Nephron progenitor cell (in vitro differentiated cells): ENCODE data around the gene C2orf92.

Experiments used
- DNase-seq: peaks from one replicate; pipeline ENCODE4 v3.0.0; 2021
- H3K27ac Mint-ChIP-seq: 2 replicates; pipeline ENCODE4 v1.8.0; 2021; ENCODE audit warnings: mild to moderate bottlenecking, moderate library complexity, mixed read lengths
- H3K27me3 Mint-ChIP-seq: 2 replicates; pipeline ENCODE4 v1.8.0; 2021; ENCODE audit warnings: mild to moderate bottlenecking, low read depth, mixed read lengths; ENCODE audit not compliant: poor library complexity
- H3K36me3 Mint-ChIP-seq: 2 replicates; pipeline ENCODE4 v1.8.0; 2021; ENCODE audit warnings: low read depth, mixed read lengths
- H3K4me1 Mint-ChIP-seq: 2 replicates; pipeline ENCODE4 v1.8.0; 2021; ENCODE audit warnings: mixed read lengths
- H3K4me3 Mint-ChIP-seq: 2 replicates; pipeline ENCODE4 v1.8.0; 2021; ENCODE audit warnings: mild to moderate bottlenecking, moderate library complexity, mixed read lengths
- H3K9me3 Mint-ChIP-seq: 2 replicates; pipeline ENCODE4 v1.8.0; 2021; ENCODE audit warnings: mild to moderate bottlenecking, moderate library complexity, mixed read lengths
- TF ChIP-seq, protein P1 (sequence below): fragments of 200-600 bp; sonication (generic); IDR thresholded peaks from 2 replicates; pipeline ENCODE4 v1.5.0; 2021; ENCODE audit warnings: antibody characterized with exemption

C2orf92 gene

DNA sequence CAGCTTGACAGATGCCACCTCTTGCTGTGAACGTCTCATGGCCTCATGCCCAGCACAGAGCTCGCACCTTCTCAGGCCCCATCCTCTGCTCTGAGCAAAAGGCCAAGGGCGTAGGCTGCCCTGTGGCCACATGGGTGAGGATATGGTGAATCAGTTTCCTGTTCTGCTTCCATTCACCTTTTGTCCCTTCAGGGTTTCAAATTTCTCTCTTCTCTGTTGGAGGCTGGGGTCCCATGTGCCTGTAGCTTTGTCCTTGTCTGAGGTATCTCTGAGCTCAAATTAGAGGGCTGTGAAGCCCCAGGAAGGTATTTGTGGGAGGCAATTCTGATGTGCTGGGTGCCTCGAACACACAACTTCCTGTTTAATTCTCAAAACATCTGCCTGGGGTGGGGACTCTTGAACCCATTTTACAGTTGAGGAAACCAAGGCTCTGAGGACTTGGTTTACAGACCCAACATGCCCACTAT, 72.9 kb downstream of the C2orf92 start:
- Mint-ChIP-seq H3K36me3 (peaks cover 13% of the 10 kb centered on the region), H3K4me1 (peaks cover 65% of the 10 kb centered on the region), H3K27ac (peak overlapping the region; percentile 57), H3K9me3 (peaks cover 3% of the 10 kb centered on the region), H3K27me3 (peaks cover 7% of the 10 kb centered on the region), H3K4me3 (no peak overlapping the region)
- DNase-seq, result no peak
- TF ChIP-seq, protein P1, sequence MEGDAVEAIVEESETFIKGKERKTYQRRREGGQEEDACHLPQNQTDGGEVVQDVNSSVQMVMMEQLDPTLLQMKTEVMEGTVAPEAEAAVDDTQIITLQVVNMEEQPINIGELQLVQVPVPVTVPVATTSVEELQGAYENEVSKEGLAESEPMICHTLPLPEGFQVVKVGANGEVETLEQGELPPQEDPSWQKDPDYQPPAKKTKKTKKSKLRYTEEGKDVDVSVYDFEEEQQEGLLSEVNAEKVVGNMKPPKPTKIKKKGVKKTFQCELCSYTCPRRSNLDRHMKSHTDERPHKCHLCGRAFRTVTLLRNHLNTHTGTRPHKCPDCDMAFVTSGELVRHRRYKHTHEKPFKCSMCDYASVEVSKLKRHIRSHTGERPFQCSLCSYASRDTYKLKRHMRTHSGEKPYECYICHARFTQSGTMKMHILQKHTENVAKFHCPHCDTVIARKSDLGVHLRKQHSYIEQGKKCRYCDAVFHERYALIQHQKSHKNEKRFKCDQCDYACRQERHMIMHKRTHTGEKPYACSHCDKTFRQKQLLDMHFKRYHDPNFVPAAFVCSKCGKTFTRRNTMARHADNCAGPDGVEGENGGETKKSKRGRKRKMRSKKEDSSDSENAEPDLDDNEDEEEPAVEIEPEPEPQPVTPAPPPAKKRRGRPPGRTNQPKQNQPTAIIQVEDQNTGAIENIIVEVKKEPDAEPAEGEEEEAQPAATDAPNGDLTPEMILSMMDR, result no peak

DNA sequence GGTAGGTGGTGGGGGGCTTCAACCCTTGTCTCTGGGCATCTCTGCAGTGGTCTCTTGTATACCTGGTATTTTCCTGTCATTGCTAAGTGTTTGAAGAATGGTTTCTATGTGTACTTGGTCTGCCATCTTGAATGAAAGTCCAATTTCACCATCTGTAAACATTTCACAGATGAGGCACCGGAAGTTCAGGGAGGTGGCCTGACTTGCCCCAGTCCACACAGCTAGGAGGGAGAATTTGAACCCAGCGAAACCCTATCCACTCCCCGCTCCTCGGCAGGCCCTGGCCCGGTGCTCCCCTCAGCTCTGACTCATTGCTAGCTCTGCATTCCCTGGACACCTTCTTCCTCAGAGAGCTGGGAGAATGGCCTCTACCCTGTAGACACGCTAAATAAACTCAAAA, 74.4 kb downstream of the C2orf92 start:
- DNase-seq, result no peak
- H3K4me3 Mint-ChIP-seq, result no peak overlapping the region
- H3K9me3 Mint-ChIP-seq, result peaks cover 3% of the 10 kb centered on the region
- TF ChIP-seq, protein P1, result no peak
- peaks cover 78% of the 10 kb centered on the region for H3K4me1 Mint-ChIP-seq
- H3K27me3 Mint-ChIP-seq, result peaks cover 7% of the 10 kb centered on the region
- peak overlapping the region; percentile 57 for H3K27ac Mint-ChIP-seq
- H3K36me3 Mint-ChIP-seq, result peaks cover 13% of the 10 kb centered on the region

DNA sequence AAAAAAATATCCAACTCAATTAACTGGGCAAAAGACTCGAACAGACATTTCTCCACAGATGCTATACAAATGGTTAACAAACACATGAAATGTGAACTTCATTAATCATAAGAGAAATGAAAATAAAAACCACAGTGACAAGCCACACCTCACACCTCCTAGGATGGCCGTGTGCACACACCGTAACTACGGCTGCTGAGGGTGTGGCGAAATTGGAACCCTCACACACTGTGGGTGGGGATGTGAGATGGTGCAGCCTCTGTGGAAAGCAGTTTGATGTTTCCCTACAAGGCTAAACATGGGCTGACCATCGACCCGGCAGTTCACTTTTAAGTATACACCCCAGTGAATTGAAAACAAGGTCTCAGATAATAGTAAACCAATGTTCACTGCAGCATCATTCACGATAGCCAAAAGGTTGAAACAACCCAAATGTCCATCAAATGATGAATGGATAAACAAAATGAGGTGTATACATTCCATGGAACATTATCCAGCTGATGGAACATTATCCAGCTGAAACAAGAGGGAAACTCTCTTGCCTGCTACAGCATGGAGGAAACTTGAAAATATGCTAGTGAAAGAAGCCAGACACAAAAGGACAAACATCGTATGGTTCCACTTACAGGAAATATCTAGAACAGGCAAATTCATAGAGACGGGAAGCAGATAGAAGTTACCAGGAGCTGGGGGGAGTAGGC, 76.1 kb downstream of the C2orf92 start:
- H3K4me3 Mint-ChIP-seq, result no peak overlapping the region
- H3K27me3 Mint-ChIP-seq, result peaks cover 7% of the 10 kb centered on the region
- TF ChIP-seq, protein P1, result no peak
- peaks cover 13% of the 10 kb centered on the region for H3K36me3 Mint-ChIP-seq
- peak overlapping the region; percentile 7 for H3K27ac Mint-ChIP-seq
- H3K4me1 Mint-ChIP-seq, result peaks cover 91% of the 10 kb centered on the region
- no peak for DNase-seq
- H3K9me3 Mint-ChIP-seq, result peaks cover 3% of the 10 kb centered on the region

DNA sequence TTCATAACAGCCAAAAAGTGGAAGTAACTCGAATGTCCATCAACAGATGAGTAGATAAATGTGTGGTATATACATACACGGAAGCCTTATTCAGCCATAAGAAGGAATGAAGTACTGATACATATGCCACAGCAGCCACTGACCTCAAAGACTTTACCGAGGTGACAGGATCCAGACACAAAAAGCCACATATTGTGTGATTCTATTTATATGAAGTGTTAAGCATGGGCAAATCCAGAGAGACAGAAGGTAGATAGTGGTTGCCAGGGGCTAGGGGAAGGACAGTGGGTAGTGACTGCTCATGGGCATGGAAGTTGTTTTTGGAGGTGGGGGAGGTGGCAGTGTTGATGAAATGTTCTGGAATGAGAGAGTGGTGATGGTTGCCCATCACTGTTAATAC, 77.8 kb downstream of the C2orf92 start:
- no peak for DNase-seq
- H3K4me1 Mint-ChIP-seq, result peaks cover 92% of the 10 kb centered on the region
- TF ChIP-seq, protein P1, result no peak

DNA sequence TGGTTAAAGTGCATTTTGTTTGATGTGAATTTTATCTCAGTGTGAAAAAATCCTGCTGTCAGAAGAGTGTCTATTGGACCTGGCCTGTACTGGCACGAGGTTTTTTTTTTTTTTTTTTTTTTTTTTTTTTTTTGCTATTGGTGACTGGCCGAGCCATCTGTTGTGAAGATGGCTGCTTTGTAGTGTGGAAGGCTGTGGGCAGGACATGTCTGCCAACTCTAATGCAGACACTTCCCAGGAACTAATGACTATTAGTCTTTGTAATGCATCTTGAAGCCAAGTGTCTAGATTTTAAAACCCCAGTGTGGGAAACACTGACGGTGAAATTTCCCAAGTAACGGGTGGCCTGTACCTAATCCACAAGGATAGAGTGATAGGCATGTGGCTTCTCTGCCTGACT, 78.2 kb downstream of the C2orf92 start:
- TF ChIP-seq, protein P1, result no peak
- Mint-ChIP-seq H3K27me3 (no peaks in the 10 kb centered on the region), H3K36me3 (peaks cover 23% of the 10 kb centered on the region), H3K4me3 (no peak overlapping the region), H3K9me3 (peaks cover 3% of the 10 kb centered on the region), H3K4me1 (peaks cover 92% of the 10 kb centered on the region), H3K27ac (no peak overlapping the region)
- no peak for DNase-seq

More for the DNA sequence above, 77.8 kb downstream of the C2orf92 start:
- H3K27me3 Mint-ChIP-seq, result no peaks in the 10 kb centered on the region
- H3K4me3 Mint-ChIP-seq, result no peak overlapping the region
- H3K36me3 Mint-ChIP-seq, result peaks cover 23% of the 10 kb centered on the region
- no peak overlapping the region for H3K27ac Mint-ChIP-seq
- H3K9me3 Mint-ChIP-seq, result peaks cover 3% of the 10 kb centered on the region

DNA sequence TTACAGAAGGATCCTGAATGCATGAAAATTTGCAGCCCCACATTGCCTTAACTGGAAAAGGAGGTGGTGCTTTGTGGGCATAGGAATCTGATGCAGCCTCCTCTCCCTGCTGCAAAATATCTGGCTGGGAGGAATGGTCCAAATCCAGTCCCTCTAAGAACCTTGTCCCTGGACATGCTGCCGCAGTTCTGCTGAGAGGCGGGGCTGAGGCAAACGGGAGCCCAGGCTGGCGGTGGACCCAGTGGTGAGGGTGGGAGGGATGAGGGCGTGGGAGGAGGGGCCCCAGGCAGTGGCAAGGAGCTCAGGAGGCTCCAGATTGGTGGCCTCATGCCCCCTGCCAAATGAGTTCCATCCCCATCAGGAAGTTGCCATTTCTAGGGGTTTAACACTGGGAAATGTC, 80.1 kb downstream of the C2orf92 start:
- H3K36me3 Mint-ChIP-seq, result peaks cover 12% of the 10 kb centered on the region
- H3K27me3 Mint-ChIP-seq, result no peaks in the 10 kb centered on the region
- H3K4me3 Mint-ChIP-seq, result peak overlapping the region; percentile 44
- H3K4me1 Mint-ChIP-seq, result peaks cover 82% of the 10 kb centered on the region
- H3K27ac Mint-ChIP-seq, result no peak overlapping the region
- DNase-seq, result peak; percentile 36
- H3K9me3 Mint-ChIP-seq, result no peaks in the 10 kb centered on the region
- TF ChIP-seq, protein P1, result no peak
